Activated naive CD4-positive, alpha-beta T cell treated with anti-CD3 and anti-CD28 coated beads, Interleukin-2, amount 50 U/mL, for 24 hours (primary cell): ENCODE data around the gene VPS54.
A peak's percentile ranks its signal among the peaks of the same experiment; 100 is the strongest.

ENCODE experiments used
- H3K27ac Mint-ChIP-seq: one replicate; pipeline ENCODE4 v1.8.0; 2021; ENCODE audit warnings: mild to moderate bottlenecking, mixed read lengths
- H3K27me3 Mint-ChIP-seq: one replicate; pipeline ENCODE4 v1.8.0; 2021; ENCODE audit warnings: mixed read lengths
- H3K36me3 Mint-ChIP-seq: one replicate; pipeline ENCODE4 v1.8.0; 2021; ENCODE audit warnings: mixed read lengths
- H3K4me1 Mint-ChIP-seq: one replicate; pipeline ENCODE4 v1.8.0; 2021; ENCODE audit warnings: mixed read lengths
- H3K4me3 Mint-ChIP-seq: one replicate; pipeline ENCODE4 v1.8.0; 2021; ENCODE audit warnings: mild to moderate bottlenecking, mixed read lengths
- H3K9me3 Mint-ChIP-seq: one replicate; pipeline ENCODE4 v1.8.0; 2021; ENCODE audit warnings: mixed read lengths

Gene VPS54

DNA sequence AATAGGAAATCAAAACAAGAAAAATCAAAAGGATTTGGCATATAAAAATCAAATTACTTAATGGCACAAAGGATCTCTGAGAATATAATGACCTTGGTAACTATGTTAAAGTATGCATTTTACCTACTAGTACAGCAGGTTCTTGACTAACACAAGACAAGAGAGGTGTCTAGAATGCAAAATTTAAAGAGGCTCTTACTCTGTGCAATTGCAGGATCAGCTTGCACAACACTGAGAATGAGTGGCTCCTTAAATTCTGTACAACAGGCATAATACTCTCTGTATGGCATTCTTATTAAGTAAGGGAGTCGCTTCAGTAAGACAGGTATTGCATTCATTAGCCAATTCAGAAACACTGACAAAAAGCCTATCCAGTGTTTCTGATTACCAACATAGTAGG lies 104.9 kb downstream of the VPS54 start:
- Mint-ChIP-seq H3K4me1 (no peaks in the 10 kb centered on the region), H3K4me3 (no peak overlapping the region), H3K27me3 (no peaks in the 10 kb centered on the region), H3K36me3 (peaks cover 28% of the 10 kb centered on the region), H3K27ac (no peak overlapping the region), H3K9me3 (no peaks in the 10 kb centered on the region)

DNA sequence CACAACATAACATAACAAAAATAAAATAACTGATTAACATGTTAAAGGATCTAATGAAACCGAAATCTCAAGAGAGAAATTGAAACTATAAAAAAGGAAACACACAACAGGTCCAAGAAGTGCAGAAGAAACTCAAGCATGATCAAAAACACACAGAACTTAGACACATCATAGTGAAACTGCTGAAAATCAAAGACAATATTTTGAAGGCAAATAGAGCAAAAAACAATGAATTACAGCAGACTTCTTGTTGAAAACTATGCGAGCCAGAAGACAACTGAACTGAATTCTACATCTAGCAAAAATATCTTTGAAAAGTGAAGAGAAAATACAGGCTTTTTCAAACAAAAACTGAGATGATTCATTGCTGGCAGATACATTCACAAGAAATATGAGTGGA lies 116.2 kb downstream of the VPS54 start:
- Mint-ChIP-seq H3K4me3 (no peak overlapping the region), H3K9me3 (no peaks in the 10 kb centered on the region)

DNA sequence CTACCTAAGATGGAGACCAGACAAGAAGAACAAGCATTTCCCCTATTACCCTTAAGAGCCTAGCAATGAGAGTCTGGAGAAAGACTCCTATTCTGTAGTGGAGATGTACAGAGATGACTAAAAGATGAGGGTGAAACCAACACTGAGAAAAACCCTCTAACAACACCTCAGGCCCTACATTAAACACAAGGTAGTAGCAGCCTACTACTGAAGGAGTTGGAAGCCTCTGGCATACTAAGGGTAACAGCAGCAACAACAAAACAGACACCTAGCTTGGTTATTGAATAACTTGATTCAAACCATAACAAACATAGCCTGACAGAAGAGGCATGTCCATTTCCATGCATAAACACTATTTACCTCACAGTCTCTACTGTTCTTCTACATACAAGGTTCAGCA lies 117.1 kb downstream of the VPS54 start:
- H3K4me1 Mint-ChIP-seq: peaks cover 11% of the 10 kb centered on the region
- H3K36me3 Mint-ChIP-seq: peaks cover 49% of the 10 kb centered on the region
- no peaks in the 10 kb centered on the region for H3K9me3 Mint-ChIP-seq
- no peaks in the 10 kb centered on the region for H3K27me3 Mint-ChIP-seq
- H3K27ac Mint-ChIP-seq: no peak overlapping the region
- H3K4me3 Mint-ChIP-seq: no peak overlapping the region

More for the DNA sequence above, 116.2 kb downstream of the VPS54 start:
- peaks cover 53% of the 10 kb centered on the region for H3K36me3 Mint-ChIP-seq
- peak overlapping the region; percentile 38 for H3K27ac Mint-ChIP-seq
- peaks cover 11% of the 10 kb centered on the region for H3K4me1 Mint-ChIP-seq
- H3K27me3 Mint-ChIP-seq: no peaks in the 10 kb centered on the region

DNA sequence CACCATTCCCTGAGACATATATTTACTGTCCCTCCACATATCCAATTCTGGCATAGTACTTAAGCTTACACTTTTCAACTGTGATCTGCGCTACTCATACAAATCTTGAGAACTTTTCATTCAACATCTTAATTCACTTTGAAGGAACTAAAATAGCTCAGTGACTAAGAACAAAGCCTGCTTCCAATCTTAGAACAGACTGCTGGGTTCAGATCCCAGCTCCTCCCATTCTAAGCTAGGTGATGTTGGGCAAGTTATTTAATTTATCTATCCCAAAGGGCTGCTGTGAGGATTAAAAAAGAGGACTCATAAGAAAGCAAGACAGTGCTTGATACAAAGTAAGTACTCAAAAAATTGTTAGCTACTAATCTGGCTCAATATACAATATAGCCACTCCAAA lies 119.6 kb downstream of the VPS54 start:
- no peaks in the 10 kb centered on the region for H3K9me3 Mint-ChIP-seq
- no peak overlapping the region for H3K4me3 Mint-ChIP-seq
- H3K27ac Mint-ChIP-seq: peak overlapping the region; percentile 60
- peaks cover 11% of the 10 kb centered on the region for H3K4me1 Mint-ChIP-seq
- H3K27me3 Mint-ChIP-seq: no peaks in the 10 kb centered on the region
- H3K36me3 Mint-ChIP-seq: peaks cover 33% of the 10 kb centered on the region

DNA sequence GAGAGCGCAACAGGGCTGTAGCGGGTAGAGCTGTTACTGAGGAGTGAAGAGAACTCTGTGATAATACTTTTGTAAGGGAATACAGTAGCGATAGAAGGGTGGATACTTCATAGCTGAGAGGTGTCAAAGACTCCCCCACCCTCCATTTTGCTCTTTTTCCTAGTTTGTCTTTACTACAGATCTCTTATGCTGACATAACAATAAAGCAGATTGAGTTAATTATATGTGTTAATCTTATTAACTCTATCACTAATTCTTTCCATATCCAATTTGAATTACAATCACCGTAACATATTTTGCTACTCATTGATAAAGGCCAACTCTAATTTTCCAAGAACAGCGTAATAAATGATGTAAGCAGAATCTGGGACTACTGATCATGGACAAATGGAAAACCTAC lies 120.4 kb downstream of the VPS54 start:
- Mint-ChIP-seq H3K4me3 (no peak overlapping the region), H3K27ac (no peak overlapping the region), H3K9me3 (no peaks in the 10 kb centered on the region), H3K27me3 (no peaks in the 10 kb centered on the region), H3K36me3 (peaks cover 30% of the 10 kb centered on the region), H3K4me1 (peaks cover 11% of the 10 kb centered on the region)

DNA sequence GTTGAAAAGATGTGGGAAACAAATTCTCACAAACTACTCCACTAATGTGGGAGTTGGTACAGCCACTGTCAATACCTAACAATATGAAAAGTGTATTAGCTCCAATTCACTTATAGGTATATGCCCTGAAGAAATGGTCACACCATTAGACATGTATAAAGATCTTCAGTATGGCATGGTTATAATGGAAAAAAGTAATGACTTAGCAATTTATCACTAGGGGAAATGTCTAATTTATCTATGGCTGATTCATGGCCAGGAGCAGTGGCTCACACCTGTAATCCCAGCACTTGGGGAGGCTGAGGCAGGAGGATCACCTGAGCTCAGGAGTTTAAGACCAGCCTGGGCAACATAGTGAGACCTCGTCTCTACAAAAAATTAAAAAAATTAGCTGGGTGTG lies 125.1 kb downstream of the VPS54 start:
- Mint-ChIP-seq H3K9me3 (no peaks in the 10 kb centered on the region), H3K4me1 (peaks cover 3% of the 10 kb centered on the region), H3K27me3 (no peaks in the 10 kb centered on the region), H3K36me3 (peaks cover 9% of the 10 kb centered on the region), H3K27ac (no peak overlapping the region), H3K4me3 (no peak overlapping the region)

DNA sequence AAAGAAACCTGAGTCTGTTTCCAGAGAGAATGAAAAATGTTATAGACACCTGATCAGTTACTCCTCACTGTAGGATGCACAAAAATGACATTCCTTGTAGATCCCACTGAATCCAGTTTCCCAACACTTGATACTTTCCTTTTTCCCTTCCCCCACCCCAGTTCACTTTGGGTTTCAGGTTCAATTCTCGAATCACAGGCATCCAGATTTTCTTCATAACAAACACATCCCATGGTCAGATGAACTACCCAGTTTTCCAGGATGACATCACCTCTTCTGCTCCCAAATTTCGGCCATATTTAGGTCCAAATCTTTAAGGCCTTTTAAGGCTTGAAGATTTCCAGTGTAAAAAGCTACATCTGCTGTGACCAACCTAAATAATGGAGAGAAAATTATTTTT lies 126.1 kb downstream of the VPS54 start:
- no peaks in the 10 kb centered on the region for H3K9me3 Mint-ChIP-seq
- H3K36me3 Mint-ChIP-seq: peaks cover 8% of the 10 kb centered on the region
- H3K4me1 Mint-ChIP-seq: peaks cover 9% of the 10 kb centered on the region
- no peak overlapping the region for H3K4me3 Mint-ChIP-seq
- no peak overlapping the region for H3K27ac Mint-ChIP-seq
- H3K27me3 Mint-ChIP-seq: no peaks in the 10 kb centered on the region

DNA sequence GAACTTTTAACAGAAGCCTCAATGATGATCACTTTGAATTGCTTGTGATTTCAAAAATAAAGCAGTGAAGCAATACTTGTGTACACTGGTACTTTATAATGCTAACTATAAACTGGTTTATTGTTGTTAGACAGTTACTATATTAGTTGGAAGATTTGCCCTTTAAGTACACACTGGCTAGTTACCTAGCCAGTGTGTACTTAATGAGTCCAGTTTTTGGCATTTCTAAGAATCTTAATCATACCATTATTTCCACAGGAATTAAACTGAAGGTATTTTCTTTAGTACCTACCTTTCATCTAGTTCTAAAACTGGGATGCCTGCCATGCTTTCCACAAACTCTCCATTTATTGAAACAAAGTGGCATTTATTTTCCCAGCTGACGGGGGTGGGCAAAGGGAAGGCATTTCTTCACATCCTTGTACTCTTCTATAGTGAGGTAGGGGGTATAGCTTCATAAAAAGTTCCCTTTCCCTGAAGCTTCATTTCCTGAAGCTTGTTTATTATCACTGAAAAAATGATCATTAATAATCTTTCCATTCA lies 127.7 kb downstream of the VPS54 start:
- Mint-ChIP-seq H3K27me3 (no peaks in the 10 kb centered on the region), H3K9me3 (no peaks in the 10 kb centered on the region), H3K4me3 (no peak overlapping the region), H3K27ac (peak overlapping the region; percentile 51), H3K4me1 (peaks cover 13% of the 10 kb centered on the region), H3K36me3 (peaks cover 7% of the 10 kb centered on the region)

DNA sequence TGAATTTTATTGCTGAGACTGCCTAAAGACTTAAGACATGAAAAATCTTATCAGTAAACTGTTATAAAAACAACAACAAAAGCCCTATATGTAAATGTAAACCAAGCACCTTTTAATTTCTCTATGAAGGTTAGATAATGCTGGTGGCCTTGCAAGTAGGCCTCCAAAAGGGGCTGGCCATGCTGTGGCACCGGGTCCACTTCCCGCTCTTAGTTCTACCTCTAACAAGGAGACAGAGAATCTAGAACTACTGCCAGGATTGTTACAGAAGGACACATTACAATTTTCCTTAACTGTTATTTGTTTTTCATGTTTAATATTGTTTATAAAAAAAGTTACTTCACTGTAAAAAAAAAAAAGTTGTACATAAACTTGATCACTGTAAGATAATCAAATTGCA lies 128.6 kb downstream of the VPS54 start:
- no peaks in the 10 kb centered on the region for H3K9me3 Mint-ChIP-seq
- no peak overlapping the region for H3K27ac Mint-ChIP-seq
- peaks cover 7% of the 10 kb centered on the region for H3K36me3 Mint-ChIP-seq
- H3K4me1 Mint-ChIP-seq: peaks cover 13% of the 10 kb centered on the region
- no peak overlapping the region for H3K4me3 Mint-ChIP-seq
- H3K27me3 Mint-ChIP-seq: no peaks in the 10 kb centered on the region

DNA sequence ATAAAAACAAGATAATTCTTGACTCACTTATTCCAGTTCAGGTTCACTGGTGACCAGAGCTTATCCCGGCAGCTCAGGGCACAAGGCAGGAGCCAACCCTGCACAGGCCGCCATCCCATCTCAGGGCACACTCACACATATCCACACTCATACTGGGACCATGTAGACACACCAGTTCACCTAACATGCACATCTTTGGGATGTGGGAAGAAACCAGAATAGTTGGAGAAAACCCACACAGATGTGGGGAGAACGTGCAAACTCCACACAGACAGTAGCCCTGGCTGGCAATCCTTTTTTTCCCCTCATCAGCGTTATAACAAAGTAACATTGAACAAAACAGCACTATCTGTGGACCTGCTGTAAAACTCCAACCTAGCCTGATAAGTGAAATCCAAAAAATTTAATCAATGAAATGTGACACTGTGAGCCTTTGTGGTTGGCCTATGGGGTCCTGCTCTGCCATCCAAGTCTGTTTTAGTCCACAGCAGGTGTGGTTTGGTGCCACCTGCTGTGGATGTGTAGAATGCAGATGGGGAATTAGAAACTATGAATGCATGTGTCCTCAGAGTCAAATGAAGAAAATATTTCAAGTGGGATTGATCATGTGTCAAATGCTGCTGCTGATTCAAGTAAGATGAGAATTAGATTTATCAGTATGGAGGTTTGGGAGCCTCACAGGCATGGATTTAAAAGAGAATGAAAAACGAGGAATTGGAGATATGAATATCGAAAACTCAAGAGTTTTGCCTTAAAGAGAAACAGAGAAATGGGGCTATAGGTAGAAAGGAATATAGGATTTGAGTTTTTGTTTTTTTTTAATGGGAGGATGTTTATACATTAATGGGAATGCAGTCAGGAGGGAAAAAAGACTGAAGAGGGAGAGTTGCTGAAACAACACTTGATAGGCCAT lies 130.5 kb downstream of the VPS54 start:
- peak overlapping the region; percentile 69 for H3K27ac Mint-ChIP-seq
- H3K27me3 Mint-ChIP-seq: no peaks in the 10 kb centered on the region
- H3K4me3 Mint-ChIP-seq: no peak overlapping the region
- no peaks in the 10 kb centered on the region for H3K9me3 Mint-ChIP-seq
- peaks cover 17% of the 10 kb centered on the region for H3K4me1 Mint-ChIP-seq
- peaks cover 5% of the 10 kb centered on the region for H3K36me3 Mint-ChIP-seq

DNA sequence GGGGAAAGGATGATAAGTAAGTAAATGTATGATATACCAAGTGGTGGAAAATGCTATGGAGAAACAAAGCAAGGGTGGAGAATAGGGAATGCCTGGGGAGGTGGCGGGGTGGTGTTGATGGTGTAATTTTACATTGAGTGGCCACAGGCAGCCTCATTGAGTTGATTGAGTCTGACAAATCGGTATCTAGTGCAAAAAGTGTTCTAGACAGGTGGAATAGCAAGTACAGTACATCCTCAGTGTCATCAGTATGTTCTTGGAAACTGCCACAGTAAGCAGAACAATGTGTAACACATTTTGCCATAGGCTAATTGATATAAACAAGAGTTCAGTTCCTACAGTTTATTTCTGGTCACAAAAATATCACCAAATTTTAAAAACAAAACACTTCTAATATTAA lies 131.2 kb downstream of the VPS54 start:
- Mint-ChIP-seq H3K27ac (no peak overlapping the region), H3K4me3 (no peak overlapping the region), H3K4me1 (peaks cover 18% of the 10 kb centered on the region), H3K27me3 (no peaks in the 10 kb centered on the region), H3K9me3 (no peaks in the 10 kb centered on the region), H3K36me3 (peaks cover 5% of the 10 kb centered on the region)

DNA sequence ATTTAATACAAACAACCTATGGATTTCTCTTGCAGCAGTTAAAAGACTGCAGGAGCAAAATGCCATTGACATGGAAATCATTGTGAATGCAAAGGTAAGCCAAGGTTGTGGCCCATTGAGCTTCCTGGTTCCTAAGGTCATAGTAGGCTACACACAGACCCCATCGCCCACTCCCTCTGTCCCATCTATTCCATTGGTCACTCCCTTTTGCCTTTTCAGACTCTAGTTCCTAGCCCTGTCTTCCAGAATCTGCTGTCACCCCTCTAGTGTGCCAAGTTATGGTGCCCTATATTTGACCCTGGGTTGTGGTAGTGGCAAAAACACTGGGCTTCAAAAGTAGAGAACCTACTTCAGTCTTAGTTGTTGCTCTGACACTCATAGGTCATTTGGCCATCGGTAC lies 132.8 kb downstream of the VPS54 start:
- no peak overlapping the region for H3K4me3 Mint-ChIP-seq
- H3K36me3 Mint-ChIP-seq: peaks cover 5% of the 10 kb centered on the region
- H3K9me3 Mint-ChIP-seq: no peaks in the 10 kb centered on the region
- H3K4me1 Mint-ChIP-seq: peaks cover 34% of the 10 kb centered on the region
- no peaks in the 10 kb centered on the region for H3K27me3 Mint-ChIP-seq
- no peak overlapping the region for H3K27ac Mint-ChIP-seq

DNA sequence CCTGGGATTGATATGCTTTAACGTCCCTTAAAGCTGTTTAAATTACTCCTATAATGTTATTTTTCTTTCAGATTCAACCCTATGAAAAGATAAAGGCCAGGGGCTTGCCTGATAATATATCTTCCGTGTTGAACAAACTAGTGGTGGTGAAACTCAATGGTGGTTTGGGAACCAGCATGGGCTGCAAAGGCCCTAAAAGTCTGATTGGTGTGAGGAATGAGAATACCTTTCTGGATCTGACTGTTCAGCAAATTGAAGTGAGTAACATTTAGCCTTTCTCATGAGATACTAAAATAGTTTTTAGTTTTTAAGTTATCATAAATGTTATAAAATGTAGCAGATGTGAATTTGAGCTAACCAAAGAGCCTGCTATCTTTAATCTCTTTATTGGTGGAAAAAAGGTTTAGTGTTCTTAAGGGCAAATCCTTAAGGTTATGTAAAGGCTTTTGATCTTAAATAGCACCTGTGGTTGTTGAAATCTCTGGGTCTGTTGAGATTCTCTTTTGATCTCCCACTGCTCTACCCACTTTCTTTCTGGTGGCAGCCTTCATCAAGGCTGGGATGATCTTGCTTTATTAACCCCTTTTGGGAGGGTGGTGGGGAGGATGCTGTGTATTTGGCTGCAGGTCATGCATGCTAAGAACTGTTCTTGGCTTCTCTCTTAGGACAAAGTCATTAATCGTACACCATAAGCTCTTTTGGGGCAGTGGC lies 136.7 kb downstream of the VPS54 start:
- Mint-ChIP-seq H3K36me3 (peaks cover 2% of the 10 kb centered on the region), H3K9me3 (no peaks in the 10 kb centered on the region), H3K27ac (peak overlapping the region; percentile 30), H3K4me1 (peaks cover 37% of the 10 kb centered on the region), H3K4me3 (no peak overlapping the region), H3K27me3 (no peaks in the 10 kb centered on the region)

DNA sequence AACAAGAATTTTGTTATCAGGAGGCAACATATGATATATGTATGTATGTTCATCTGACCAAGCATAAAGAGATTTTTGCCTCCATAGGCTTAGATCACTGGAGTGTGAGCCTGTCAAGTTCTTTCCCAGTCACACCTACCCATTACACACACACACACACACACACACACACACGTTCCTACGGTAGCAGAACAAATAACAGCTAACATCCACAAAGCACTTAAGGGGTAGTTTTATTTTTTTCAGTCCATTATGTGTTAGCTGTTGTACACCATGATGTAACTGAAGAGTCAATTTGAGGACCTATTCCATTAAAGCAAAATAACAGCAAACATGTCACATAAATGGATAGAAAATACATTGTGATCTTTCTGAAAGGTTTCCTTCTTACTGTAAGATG lies 138.0 kb downstream of the VPS54 start:
- no peaks in the 10 kb centered on the region for H3K9me3 Mint-ChIP-seq
- H3K4me1 Mint-ChIP-seq: peaks cover 47% of the 10 kb centered on the region
- H3K27ac Mint-ChIP-seq: peak overlapping the region; percentile 81
- H3K4me3 Mint-ChIP-seq: no peak overlapping the region
- no peaks in the 10 kb centered on the region for H3K27me3 Mint-ChIP-seq
- H3K36me3 Mint-ChIP-seq: peaks cover 10% of the 10 kb centered on the region

DNA sequence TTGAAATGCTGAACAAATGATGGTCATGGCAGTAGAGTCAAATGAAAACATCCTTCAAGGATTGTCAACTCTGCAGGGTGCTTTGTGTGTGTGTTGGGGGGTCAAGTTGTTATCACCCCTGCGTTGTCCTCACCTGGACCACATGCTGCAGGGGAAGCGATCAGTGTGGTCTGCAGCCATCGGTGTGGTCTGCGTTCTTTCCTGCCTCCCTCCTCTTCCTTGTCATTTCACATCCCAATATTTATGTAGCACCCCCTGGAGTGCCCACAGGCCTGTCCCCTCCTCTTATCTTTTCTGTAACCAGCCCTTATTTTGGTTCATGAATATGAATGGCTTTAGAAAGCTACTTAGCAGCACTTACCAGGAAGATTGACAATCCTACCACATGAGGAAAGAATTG lies 138.6 kb downstream of the VPS54 start:
- peak overlapping the region; percentile 48 for H3K27ac Mint-ChIP-seq
- peaks cover 10% of the 10 kb centered on the region for H3K36me3 Mint-ChIP-seq
- no peak overlapping the region for H3K4me3 Mint-ChIP-seq
- H3K9me3 Mint-ChIP-seq: no peaks in the 10 kb centered on the region
- H3K27me3 Mint-ChIP-seq: no peaks in the 10 kb centered on the region
- peaks cover 53% of the 10 kb centered on the region for H3K4me1 Mint-ChIP-seq

DNA sequence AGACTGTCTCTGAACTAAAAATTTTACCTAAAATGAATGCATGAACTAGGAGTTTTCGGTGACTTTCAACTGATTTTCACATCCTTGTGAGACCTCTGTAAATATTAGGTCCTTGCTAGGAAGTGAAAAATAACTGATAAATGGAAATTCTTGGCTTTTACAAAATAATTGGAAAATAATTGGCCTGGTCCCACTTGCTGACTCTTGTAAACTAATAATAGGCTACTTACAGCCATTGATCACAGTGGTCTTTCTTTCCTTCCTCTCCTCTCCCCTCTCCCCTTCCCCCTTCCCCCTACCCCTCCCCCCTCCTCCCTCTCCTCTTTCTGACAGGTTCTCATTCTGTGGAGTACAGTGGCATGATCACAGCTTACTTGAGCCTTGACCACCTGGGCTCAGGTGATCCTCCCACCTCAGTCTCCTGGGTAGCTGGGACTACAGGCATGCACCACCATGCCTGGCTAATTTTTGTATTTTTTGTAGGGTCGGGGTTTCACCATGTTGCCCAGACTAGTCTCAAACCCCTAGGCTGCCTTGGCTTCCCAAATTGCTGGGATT lies 139.3 kb downstream of the VPS54 start:
- H3K27ac Mint-ChIP-seq: no peak overlapping the region
- no peaks in the 10 kb centered on the region for H3K9me3 Mint-ChIP-seq
- H3K36me3 Mint-ChIP-seq: peaks cover 11% of the 10 kb centered on the region
- no peaks in the 10 kb centered on the region for H3K27me3 Mint-ChIP-seq
- H3K4me3 Mint-ChIP-seq: no peak overlapping the region
- H3K4me1 Mint-ChIP-seq: peaks cover 60% of the 10 kb centered on the region
